ENCODE data around the gene EGFLAM. TPM values are rescaled to one million over a fixed set of nuclear protein-coding genes. Genes with fewer than 3 reads are reported as not detected.
"Not testable (repeated sequence)": the region's sequence is repeated elsewhere in the genome, so short reads cannot be mapped to it uniquely, and the experiment has no call there.

Gene EGFLAM
- polyA plus RNA-seq, 1 donor from 2014 or later = not detected

GRCh38 chr5:38414348-38414747, 156.0 kb downstream of the EGFLAM start:
- no peak overlapping the region for H3K4me3 ChIP-seq (ENCODE audit: low read length)
- H3K9ac ChIP-seq (ENCODE audit: low read length) = no peak overlapping the region
- no peak overlapping the region for H2AFZ ChIP-seq (ENCODE audit: low read depth, low read length)

GRCh38 chr5:38415772-38416171, 157.4 kb downstream of the EGFLAM start:
- not testable (repeated sequence) for H3K27ac ChIP-seq (ENCODE audit: low read length); H3K9me2 ChIP-seq (ENCODE audit: insufficient read depth, low read length); H3K27me3 ChIP-seq (ENCODE audit: insufficient read depth, low read depth, low read length); H3K79me2 ChIP-seq (replicated peaks; ENCODE audit: insufficient read depth, low read length); H3F3A ChIP-seq (ENCODE audit: insufficient read depth, low read length, poor library complexity, severe bottlenecking); H3K36me3 ChIP-seq (ENCODE audit: insufficient read depth, low read length); H3K9me3 ChIP-seq (ENCODE audit: low read length); H4K20me1 ChIP-seq (ENCODE audit: insufficient read depth); H3K4me2 ChIP-seq (ENCODE audit: low read length); H3K4me3 ChIP-seq (ENCODE audit: low read length); H3K9ac ChIP-seq (ENCODE audit: low read length); H2AFZ ChIP-seq (ENCODE audit: low read depth, low read length)

More at GRCh38 chr5:38414348-38414747, 156.0 kb downstream of the EGFLAM start:
- Histone ChIP-seq H3K36me3 (ENCODE audit: insufficient read depth, low read length) (no peaks in the 10 kb centered on the region), H3K27me3 (ENCODE audit: insufficient read depth, low read depth, low read length) (no peaks in the 10 kb centered on the region), H3K9me3 (ENCODE audit: low read length) (no peaks in the 10 kb centered on the region), H3F3A (ENCODE audit: insufficient read depth, low read length, poor library complexity, severe bottlenecking) (no peaks in the 10 kb centered on the region), H3K9me2 (ENCODE audit: insufficient read depth, low read length) (no peaks in the 10 kb centered on the region), H4K20me1 (ENCODE audit: insufficient read depth) (no peaks in the 10 kb centered on the region), H3K27ac (ENCODE audit: low read length) (no peak overlapping the region), H3K79me2 (replicated peaks; ENCODE audit: insufficient read depth, low read length) (no peaks in the 10 kb centered on the region), H3K4me2 (ENCODE audit: low read length) (no peak overlapping the region)
- no peak for TF ChIP-seq POLR2AphosphoS5 (IDR thresholded peaks at IDR 0.05)
- TF ChIP-seq EP300 (conservative IDR thresholded peaks at IDR 0.05; ENCODE audit: poor library complexity, severe bottlenecking) = no peak
- no peak for TF ChIP-seq SMC3 (conservative IDR thresholded peaks at IDR 0.05; ENCODE audit: poor library complexity)
- TF ChIP-seq MXI1 (conservative IDR thresholded peaks at IDR 0.05; ENCODE audit: poor library complexity, severe bottlenecking) = no peak
- TF ChIP-seq RAD21 (conservative IDR thresholded peaks at IDR 0.05) = no peak
- no peak for TF ChIP-seq TAF1 (IDR thresholded peaks at IDR 0.05; ENCODE audit: low read depth)
- no peak for TF ChIP-seq REST (IDR thresholded peaks at IDR 0.05; ENCODE audit: borderline replicate concordance)

- TF ChIP-seq EZH2 (IDR thresholded peaks at IDR 0.05; ENCODE audit: borderline replicate concordance, insufficient read depth, low read length, poor library complexity, severe bottlenecking) (no peak), RAD21 (conservative IDR thresholded peaks at IDR 0.05) (no peak), EP300 (conservative IDR thresholded peaks at IDR 0.05; ENCODE audit: poor library complexity, severe bottlenecking) (no peak), MXI1 (conservative IDR thresholded peaks at IDR 0.05; ENCODE audit: poor library complexity, severe bottlenecking) (no peak), SMC3 (conservative IDR thresholded peaks at IDR 0.05; ENCODE audit: poor library complexity) (no peak), REST (IDR thresholded peaks at IDR 0.05; ENCODE audit: borderline replicate concordance) (no peak), TAF1 (IDR thresholded peaks at IDR 0.05; ENCODE audit: low read depth) (no peak), CTCF (IDR thresholded peaks at IDR 0.05; ENCODE audit: poor library complexity, severe bottlenecking) (no peak), POLR2AphosphoS5 (IDR thresholded peaks at IDR 0.05) (no peak)
- Histone ChIP-seq H3K36me3 (ENCODE audit: insufficient read depth, low read length) (no peaks in the 10 kb centered on the region), H3K79me2 (replicated peaks; ENCODE audit: insufficient read depth, low read length) (no peaks in the 10 kb centered on the region), H3K9me2 (ENCODE audit: insufficient read depth, low read length) (no peaks in the 10 kb centered on the region), H2AFZ (ENCODE audit: low read depth, low read length) (no peak overlapping the region), H3K27me3 (ENCODE audit: insufficient read depth, low read depth, low read length) (no peaks in the 10 kb centered on the region), H3F3A (ENCODE audit: insufficient read depth, low read length, poor library complexity, severe bottlenecking) (no peaks in the 10 kb centered on the region), H3K4me2 (ENCODE audit: low read length) (no peak overlapping the region), H4K20me1 (ENCODE audit: insufficient read depth) (no peaks in the 10 kb centered on the region), H3K9me3 (ENCODE audit: low read length) (no peaks in the 10 kb centered on the region), H3K9ac (ENCODE audit: low read length) (no peak overlapping the region), H3K27ac (ENCODE audit: low read length) (no peak overlapping the region), H3K4me3 (ENCODE audit: low read length) (no peak overlapping the region)
Measured at GRCh38 chr5:38417658-38418017, 159.3 kb downstream of the EGFLAM start.

Measured in neural cell (in vitro differentiated cells).